ENCODE data around the gene AGPAT4.
"Not testable (repeated sequence)": the region's sequence is repeated elsewhere in the genome, so short reads cannot be mapped to it uniquely, and the experiment has no call there.

The AGPAT4 gene, protein sequence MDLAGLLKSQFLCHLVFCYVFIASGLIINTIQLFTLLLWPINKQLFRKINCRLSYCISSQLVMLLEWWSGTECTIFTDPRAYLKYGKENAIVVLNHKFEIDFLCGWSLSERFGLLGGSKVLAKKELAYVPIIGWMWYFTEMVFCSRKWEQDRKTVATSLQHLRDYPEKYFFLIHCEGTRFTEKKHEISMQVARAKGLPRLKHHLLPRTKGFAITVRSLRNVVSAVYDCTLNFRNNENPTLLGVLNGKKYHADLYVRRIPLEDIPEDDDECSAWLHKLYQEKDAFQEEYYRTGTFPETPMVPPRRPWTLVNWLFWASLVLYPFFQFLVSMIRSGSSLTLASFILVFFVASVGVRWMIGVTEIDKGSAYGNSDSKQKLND

DNA sequence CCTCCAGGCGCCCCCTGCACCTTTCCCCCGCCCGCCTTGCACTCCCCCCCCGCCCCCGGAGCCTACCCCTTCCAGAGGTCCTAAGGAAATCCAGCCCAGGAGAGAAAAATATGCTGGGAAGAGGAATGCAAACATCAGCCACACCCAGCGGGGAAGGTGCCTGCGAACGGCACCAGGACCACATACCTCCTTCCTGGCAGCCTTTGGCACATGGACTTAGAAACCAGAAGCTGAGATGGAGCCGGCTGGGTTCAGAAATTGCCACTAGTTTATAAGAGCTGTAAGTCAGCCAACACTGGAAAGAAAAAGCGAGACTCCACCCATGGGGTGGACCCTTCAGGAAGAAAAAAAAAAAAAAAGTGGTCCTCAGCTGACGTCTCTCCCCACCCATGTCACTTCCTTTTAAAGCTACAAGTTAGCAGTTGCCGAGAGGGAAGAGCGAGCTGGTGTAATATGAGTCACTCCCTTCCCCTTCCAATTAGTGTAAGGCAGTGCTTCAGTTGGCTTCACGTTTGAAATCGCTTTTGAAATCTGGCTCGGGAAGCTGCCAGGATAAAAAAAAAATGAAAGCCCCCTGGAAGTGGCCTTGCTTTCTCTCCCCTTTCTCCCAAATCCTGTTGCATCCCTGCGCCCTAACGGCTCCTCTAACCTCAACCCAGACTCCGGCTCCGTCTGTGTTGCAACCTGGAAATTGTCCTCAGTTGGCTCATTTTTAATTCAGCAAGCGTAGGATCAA lies at the start of gene AGPAT4:
TSS of gene AGPAT4 (minus strand) at position 310 of the 736 bp plus-strand sequence. CDS start 41,848 bp downstream, outside the sequence.
- TF ChIP-seq, protein P1, sequence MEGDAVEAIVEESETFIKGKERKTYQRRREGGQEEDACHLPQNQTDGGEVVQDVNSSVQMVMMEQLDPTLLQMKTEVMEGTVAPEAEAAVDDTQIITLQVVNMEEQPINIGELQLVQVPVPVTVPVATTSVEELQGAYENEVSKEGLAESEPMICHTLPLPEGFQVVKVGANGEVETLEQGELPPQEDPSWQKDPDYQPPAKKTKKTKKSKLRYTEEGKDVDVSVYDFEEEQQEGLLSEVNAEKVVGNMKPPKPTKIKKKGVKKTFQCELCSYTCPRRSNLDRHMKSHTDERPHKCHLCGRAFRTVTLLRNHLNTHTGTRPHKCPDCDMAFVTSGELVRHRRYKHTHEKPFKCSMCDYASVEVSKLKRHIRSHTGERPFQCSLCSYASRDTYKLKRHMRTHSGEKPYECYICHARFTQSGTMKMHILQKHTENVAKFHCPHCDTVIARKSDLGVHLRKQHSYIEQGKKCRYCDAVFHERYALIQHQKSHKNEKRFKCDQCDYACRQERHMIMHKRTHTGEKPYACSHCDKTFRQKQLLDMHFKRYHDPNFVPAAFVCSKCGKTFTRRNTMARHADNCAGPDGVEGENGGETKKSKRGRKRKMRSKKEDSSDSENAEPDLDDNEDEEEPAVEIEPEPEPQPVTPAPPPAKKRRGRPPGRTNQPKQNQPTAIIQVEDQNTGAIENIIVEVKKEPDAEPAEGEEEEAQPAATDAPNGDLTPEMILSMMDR (IDR thresholded peaks at IDR 0.05; ENCODE audit: extremely low read depth, insufficient read depth, missing control alignments), result no peak
- in situ Hi-C loops (cut with MboI; ENCODE audit: low pct_unique_long_range_greater_than_20kb, low sequenced_read_pairs, unreplicated experiment), result no loop called here

DNA sequence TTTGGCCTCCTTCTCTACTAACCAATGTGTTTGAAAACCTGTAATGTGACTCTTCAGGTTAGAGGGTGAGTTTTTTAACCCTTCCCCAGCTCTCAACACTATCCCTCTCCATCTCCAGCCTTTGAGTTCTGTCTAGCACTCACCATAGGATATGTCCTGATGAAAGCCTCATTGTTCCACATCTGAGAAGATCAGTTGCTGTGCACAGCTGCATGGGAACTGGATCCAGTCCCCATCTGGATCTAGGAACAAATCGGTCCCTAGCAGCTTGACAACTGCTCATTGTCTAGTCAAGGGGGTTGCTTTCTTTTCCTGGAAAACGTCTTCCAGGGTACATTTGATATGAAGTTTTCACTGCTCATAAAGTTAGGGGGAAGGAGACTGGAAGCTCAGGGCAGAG lies 45.4 kb upstream of the AGPAT4 start:
- no peak for DNase-seq (ENCODE audit: low spot score)
- TF ChIP-seq, protein P1 (IDR thresholded peaks at IDR 0.05; ENCODE audit: extremely low read depth, insufficient read depth, missing control alignments), result no peak
- in situ Hi-C loops (cut with MboI; ENCODE audit: low pct_unique_long_range_greater_than_20kb, low sequenced_read_pairs, unreplicated experiment), result no loop called here

More for the DNA sequence above, at the start of gene AGPAT4:
- peak; percentile 92 for DNase-seq (ENCODE audit: low spot score)

DNA sequence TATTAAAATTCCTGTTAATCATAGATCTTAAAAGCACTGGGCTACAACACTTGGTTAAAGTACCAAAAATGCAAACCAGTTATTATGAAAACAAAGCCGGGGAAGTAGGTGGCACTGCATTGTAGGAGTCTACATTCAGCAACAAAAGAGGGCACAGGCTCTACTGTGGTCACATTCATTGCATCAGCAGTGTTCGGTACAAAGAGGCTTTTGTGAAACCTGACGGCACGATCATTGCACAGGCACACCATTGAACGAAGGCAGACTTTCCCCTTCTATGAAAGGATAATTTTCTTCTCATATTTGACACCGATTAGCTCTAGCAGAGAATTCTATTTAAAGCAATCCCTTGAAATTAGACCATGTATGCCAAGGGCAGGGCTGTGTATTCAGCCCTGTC lies 44.6 kb upstream of the AGPAT4 start:
- in situ Hi-C loops (cut with MboI; ENCODE audit: low pct_unique_long_range_greater_than_20kb, low sequenced_read_pairs, unreplicated experiment), result no loop called here

DNA sequence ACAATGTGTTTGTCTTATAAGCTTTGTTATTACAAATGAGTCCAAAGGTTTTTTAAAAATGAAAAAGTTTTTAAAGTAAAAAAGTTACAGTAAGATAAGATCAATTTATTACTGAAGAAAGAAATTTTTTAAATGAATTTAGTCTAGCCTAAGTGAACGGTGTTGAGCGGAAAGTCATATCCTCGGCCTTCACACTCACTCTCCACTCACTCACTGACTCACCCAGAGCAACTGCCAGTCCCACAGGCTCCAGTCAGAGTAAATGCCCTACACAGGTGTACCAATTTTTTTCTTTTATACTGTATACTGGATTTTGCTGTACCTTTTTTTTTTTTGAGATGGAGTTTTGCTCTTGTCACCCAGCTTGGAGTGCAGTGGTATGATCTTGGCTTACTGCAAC lies 42.7 kb upstream of the AGPAT4 start:
- in situ Hi-C loops (cut with MboI; ENCODE audit: low pct_unique_long_range_greater_than_20kb, low sequenced_read_pairs, unreplicated experiment), result no loop called here
- TF ChIP-seq, protein P1 (IDR thresholded peaks at IDR 0.05; ENCODE audit: extremely low read depth, insufficient read depth, missing control alignments), result no peak
- no peak for DNase-seq (ENCODE audit: low spot score)

More for the DNA sequence above, 44.6 kb upstream of the AGPAT4 start:
- DNase-seq (ENCODE audit: low spot score), result no peak
- TF ChIP-seq, protein P1 (IDR thresholded peaks at IDR 0.05; ENCODE audit: extremely low read depth, insufficient read depth, missing control alignments), result no peak

DNA sequence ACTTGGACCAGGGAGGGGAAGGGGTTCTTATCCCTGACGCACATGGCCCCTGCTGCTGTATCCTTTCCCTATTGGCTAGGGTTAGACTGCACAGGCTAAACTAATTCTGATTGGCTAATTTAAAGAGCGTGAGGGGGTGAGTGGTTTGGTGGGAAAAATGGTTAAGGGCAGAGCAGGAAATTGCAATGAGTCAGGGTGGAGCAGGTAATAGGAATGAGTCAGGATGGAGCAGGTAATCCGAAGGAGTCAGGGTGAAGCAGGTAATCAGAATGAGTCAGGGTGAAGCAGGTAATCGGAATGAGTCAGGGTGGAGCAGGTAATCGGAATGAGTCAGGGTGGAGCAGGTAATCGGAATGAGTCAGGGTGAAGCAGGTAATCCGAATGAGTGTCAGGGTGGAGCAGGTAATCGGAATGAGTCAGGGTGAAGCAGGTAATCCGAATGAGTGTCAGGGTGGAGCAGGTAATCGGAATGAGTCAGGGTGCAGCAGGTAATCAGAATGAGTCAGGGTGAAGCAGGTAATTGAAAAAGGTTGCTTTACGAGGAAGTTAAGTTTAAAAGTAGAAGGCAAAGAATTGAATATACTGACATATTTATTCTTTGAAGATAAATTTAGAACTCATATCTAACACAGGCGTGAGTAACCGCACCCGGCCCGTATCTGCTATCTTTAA lies 41.5 kb upstream of the AGPAT4 start:
- DNase-seq (ENCODE audit: low spot score); in situ Hi-C loops (cut with MboI; ENCODE audit: low pct_unique_long_range_greater_than_20kb, low sequenced_read_pairs, unreplicated experiment): not testable (repeated sequence)

DNA sequence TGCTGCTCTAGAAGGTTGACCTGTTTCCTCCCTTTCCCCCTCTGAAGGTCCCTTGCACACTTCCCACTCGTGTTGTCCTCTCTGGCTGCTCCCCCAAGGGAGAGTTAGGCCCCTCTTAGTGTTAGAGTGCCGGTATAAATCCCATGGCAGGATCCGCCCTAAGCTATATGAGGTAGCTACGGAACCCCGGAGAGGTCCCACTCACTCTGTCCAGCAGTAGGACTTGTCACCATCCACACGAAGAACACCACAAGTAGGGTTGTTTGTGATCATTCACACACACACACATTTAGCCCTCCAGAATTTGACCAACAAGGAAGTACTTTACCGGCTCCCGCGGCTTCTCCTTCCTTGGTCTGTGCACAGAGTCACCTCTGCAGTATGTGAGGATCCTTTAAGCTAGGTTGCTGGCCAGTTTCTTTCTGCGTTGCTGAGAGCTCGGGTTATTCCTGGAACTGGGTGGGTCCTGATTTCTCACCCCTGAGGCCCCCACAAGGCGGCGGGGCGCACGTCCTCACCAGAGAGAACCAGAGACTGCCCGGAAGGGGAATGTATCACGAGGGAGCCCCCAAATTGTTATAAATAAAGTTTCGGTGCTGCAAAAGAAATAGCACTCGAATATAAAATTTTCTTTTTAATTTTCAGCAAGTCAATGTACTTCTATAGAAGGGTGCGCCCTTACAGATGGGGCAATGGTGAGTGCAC lies 40.8 kb upstream of the AGPAT4 start:
- in situ Hi-C loops (cut with MboI; ENCODE audit: low pct_unique_long_range_greater_than_20kb, low sequenced_read_pairs, unreplicated experiment); DNase-seq (ENCODE audit: low spot score): not testable (repeated sequence)

DNA sequence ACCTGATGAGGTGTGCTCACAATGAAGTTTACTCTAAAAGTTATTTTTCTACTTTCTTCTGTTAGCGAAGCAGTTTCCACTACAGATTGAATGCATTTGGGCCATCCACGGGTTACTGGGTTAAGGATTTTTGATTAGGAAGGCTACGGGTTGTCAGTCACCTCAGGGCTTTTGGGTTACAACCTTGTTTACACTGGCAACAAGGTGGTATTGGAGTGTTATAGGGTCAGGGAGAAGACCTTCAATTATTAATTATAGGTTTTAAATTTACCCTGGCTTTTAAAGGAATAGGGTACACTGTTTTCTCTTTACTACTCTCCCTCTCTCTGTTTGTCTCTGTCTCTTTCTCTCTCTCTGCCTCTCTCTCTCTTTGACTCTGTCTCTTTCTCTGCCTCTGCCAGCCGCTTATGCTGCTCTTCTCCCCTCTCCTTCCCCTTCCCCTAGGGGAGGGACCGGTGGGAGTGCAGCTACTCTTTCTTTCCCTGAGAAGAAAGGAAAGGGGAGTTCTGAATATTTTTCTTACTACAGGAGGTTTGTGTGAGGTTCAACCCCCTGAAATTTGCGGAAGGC lies 40.2 kb upstream of the AGPAT4 start:
- DNase-seq (ENCODE audit: low spot score), result no peak
- in situ Hi-C loops (cut with MboI; ENCODE audit: low pct_unique_long_range_greater_than_20kb, low sequenced_read_pairs, unreplicated experiment), result no loop called here
- TF ChIP-seq, protein P1 (IDR thresholded peaks at IDR 0.05; ENCODE audit: extremely low read depth, insufficient read depth, missing control alignments), result no peak

DNA sequence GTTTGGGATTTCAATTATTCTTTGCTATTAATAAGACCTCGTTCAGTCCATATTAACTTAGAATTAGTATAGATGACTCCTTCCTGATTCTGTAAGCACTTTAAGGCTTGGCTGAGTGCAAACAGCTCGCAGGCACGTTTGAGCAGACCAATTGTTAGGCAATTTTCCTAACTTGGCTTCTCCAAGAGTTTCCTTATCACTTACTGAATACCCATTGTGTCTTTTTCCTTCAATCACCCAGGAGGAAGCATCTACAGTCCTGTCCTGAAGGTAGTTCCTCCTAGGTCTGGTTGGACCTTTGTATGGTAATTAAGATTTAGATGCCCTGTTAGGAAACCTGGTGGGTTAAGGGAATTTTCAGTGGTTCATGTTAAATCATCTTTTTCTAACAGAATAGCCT lies 39.6 kb upstream of the AGPAT4 start:
- DNase-seq (ENCODE audit: low spot score), result not testable (repeated sequence)

DNA sequence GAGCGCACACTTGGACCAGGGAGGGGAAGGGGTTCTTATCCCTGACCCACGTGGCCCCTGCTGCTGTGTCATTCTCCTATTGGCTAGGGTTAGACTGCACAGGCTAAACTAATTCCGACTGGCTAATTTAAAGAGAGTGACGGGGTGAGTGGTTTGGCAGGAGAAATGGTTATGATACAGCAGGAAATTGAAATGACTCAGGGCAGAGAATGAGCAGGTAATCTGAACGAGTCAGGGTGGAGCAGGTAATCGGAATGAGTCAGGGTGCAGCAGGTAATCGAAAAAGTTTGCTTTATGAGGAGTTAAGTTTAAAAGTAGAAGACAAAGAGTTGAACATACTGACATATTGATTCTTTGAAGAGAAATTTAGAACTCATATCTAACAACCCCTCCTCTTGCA lies 35.9 kb upstream of the AGPAT4 start:
- DNase-seq (ENCODE audit: low spot score); in situ Hi-C loops (cut with MboI; ENCODE audit: low pct_unique_long_range_greater_than_20kb, low sequenced_read_pairs, unreplicated experiment): not testable (repeated sequence)

More for the DNA sequence above, 39.6 kb upstream of the AGPAT4 start:
- in situ Hi-C loops (cut with MboI; ENCODE audit: low pct_unique_long_range_greater_than_20kb, low sequenced_read_pairs, unreplicated experiment), result not testable (repeated sequence)

Data from GM13977 (cell line).